CD14-positive monocyte (primary cell): ENCODE measurements around the gene QSOX1. TPM values are rescaled to one million over a fixed set of nuclear protein-coding genes. Genes with fewer than 3 reads are reported as not detected.

ENCODE experiments used
- DNase-seq, 3 donors: peaks; one replicate each; pipeline ENCODE4 v3.0.0-alpha.2; 2011 to 2022
- H2AFZ ChIP-seq: 2 replicates; pipeline ENCODE4 v1.6.0; 2012; ENCODE audit warnings: mild to moderate bottlenecking, low read depth, low read length, inconsistent platforms; ENCODE audit not compliant: insufficient read depth, poor library complexity, severe bottlenecking
- H3K27ac ChIP-seq, 2 donors: 1 replicate in 1 of 2; 2 replicates in 1 of 2; pipeline ENCODE4 v1.5.1; 2012 to 2013; ENCODE audit warnings: low read length in 2 of 2, control low read depth in 1 of 2, inconsistent platforms in 1 of 2, low read depth in 1 of 2, mild to moderate bottlenecking in 1 of 2
- H3K27me3 ChIP-seq, 2 donors: one replicate each; pipeline versions ENCODE4 v1.6.0 to v1.6.1; 2011 to 2013; ENCODE audit warnings: low read length in 2 of 2; ENCODE audit not compliant: control insufficient read depth in 2 of 2, insufficient read depth in 2 of 2
- H3K36me3 ChIP-seq, 2 donors: replicated peaks in 1 of 2; 1 replicate in 1 of 2; 2 replicates in 1 of 2; pipeline versions ENCODE4 v1.5.1 to v1.6.1; 2012 to 2013; ENCODE audit warnings: low read length in 2 of 2, control low read depth in 1 of 2, inconsistent platforms in 1 of 2, mild to moderate bottlenecking in 1 of 2; ENCODE audit not compliant: insufficient read depth in 2 of 2, control insufficient read depth in 1 of 2
- H3K4me1 ChIP-seq, 2 donors: 1 replicate in 1 of 2; 2 replicates in 1 of 2; pipeline versions ENCODE4 v1.5.1 to v1.6.1; 2012 to 2013; ENCODE audit warnings: low read length in 2 of 2, control low read depth in 1 of 2, inconsistent platforms in 1 of 2, mild to moderate bottlenecking in 1 of 2, moderate library complexity in 1 of 2; ENCODE audit not compliant: insufficient read depth in 2 of 2, control insufficient read depth in 1 of 2
- H3K4me2 ChIP-seq: replicated peaks from 2 replicates; pipeline ENCODE3; 2012; ENCODE audit warnings: low read length, moderate library complexity, mild to moderate bottlenecking; ENCODE audit not compliant: poor library complexity, severe bottlenecking; ENCODE audit errors: extremely low read depth
- H3K4me3 ChIP-seq, 3 experiments: fragments of 200-600 bp in 1 of 3; sonication (generic) in 1 of 3; replicated peaks in 1 of 3; 1 replicate in 2 of 3; 2 replicates in 1 of 3; pipeline ENCODE4 v1.5.1; 2011 to 2013; ENCODE audit warnings: low read length in 3 of 3, mild to moderate bottlenecking in 3 of 3, control low read depth in 2 of 3, low read depth in 2 of 3, inconsistent platforms in 1 of 3, moderate library complexity in 1 of 3
- H3K79me2 ChIP-seq: 2 replicates; pipeline ENCODE4 v1.6.0; 2012; ENCODE audit warnings: mild to moderate bottlenecking, control low read depth, inconsistent platforms, low read length, moderate library complexity; ENCODE audit not compliant: insufficient read depth
- H3K9ac ChIP-seq: 2 replicates; pipeline ENCODE4 v1.6.0; 2017; ENCODE audit warnings: low read length, mild to moderate bottlenecking; ENCODE audit not compliant: insufficient read depth, poor library complexity, severe bottlenecking
- H3K9me3 ChIP-seq, 2 donors: replicated peaks in 1 of 2; 1 replicate in 1 of 2; 2 replicates in 1 of 2; pipeline versions ENCODE4 v1.5.1 to v1.6.1; 2012 to 2013; ENCODE audit warnings: low read length in 2 of 2, control low read depth in 1 of 2; ENCODE audit not compliant: control insufficient read depth in 1 of 2, insufficient read depth in 1 of 2
- H4K20me1 ChIP-seq: 2 replicates; pipeline ENCODE4 v1.6.0; 2012; ENCODE audit warnings: mild to moderate bottlenecking, low read length, control low read depth, moderate library complexity; ENCODE audit not compliant: insufficient read depth
- H3K27ac Mint-ChIP-seq, 7 donors: one replicate each; pipeline ENCODE4 v1.8.0; 2020; ENCODE audit warnings: mild to moderate bottlenecking in 7 of 7, mixed read lengths in 7 of 7, moderate library complexity in 6 of 7, inconsistent platforms in 2 of 7
- H3K27me3 Mint-ChIP-seq, 3 donors: one replicate each; pipeline ENCODE4 v1.8.0; 2021 to 2022; ENCODE audit warnings: low read depth in 3 of 3, mild to moderate bottlenecking in 3 of 3, mixed read lengths in 3 of 3, moderate library complexity in 3 of 3, inconsistent platforms in 1 of 3
- H3K36me3 Mint-ChIP-seq, 2 donors: one replicate each; pipeline ENCODE4 v1.8.0; 2020; ENCODE audit warnings: mixed read lengths in 2 of 2, inconsistent platforms in 1 of 2, mild to moderate bottlenecking in 1 of 2
- H3K4me1 Mint-ChIP-seq: one replicate; pipeline ENCODE4 v1.8.0; 2020; ENCODE audit warnings: mild to moderate bottlenecking, mixed read lengths
- H3K4me3 Mint-ChIP-seq, 2 donors: one replicate each; pipeline ENCODE4 v1.8.0; 2020; ENCODE audit warnings: mild to moderate bottlenecking in 2 of 2, mixed read lengths in 2 of 2, moderate library complexity in 1 of 2
- H3K9me3 Mint-ChIP-seq, 7 donors: one replicate each; pipeline ENCODE4 v1.8.0; 2020 to 2022; ENCODE audit warnings: mixed read lengths in 7 of 7, mild to moderate bottlenecking in 6 of 7, moderate library complexity in 6 of 7, inconsistent platforms in 2 of 7
- CTCF ChIP-seq: fragments of 200-600 bp; IDR thresholded peaks from one replicate; pipeline ENCODE4 v1.8.0; 2022; ENCODE audit warnings: antibody characterized with exemption, mild to moderate bottlenecking
- WGBS: methylation state at CpG from one replicate; pipeline ENCODE4 v1.1.5; 2013; ENCODE audit warnings: missing lambda C conversion rate; ENCODE audit not compliant: insufficient coverage; 5-methylcytosine and 5-hydroxymethylcytosine counted together
- intact Hi-C, 2 donors: fragments of 100-400 bp; cut with micrococcal nuclease; formaldehyde crosslinking; loops; one replicate each; pipeline versions ENCODE4 v1.15.0 to v1.15.1; 2023
- polyA plus RNA-seq, 3 donors: library from polyadenylated mRNA; depleted of rRNA in 1 of 3; unstranded in 2 of 3; stranded (reverse) in 1 of 3; fragments of 300-500 nt in 2 of 3; fragments of >200 nt in 1 of 3; fragmentation: Illumina TruSeq in 2 of 3; gene quantifications; 1 replicate in 2 of 3; 2 replicates in 1 of 3; pipeline ENCODE4 v1.2.3, GENCODE V29; 2012 to 2021

The QSOX1 gene
- polyA plus RNA-seq, 3 donors, result 34.5 to 86.5 (median 35.8) TPM

GRCh38 chr1:180135535-180135934 is 19.1 kb upstream of the QSOX1 start:
- H3K4me3 ChIP-seq, result no peak overlapping the region
- Mint-ChIP-seq H3K27me3 (no peaks in the 10 kb centered on the region), H3K4me3 (no peak overlapping the region), H3K27ac (no peak overlapping the region), H3K36me3 (peaks cover 0 to 7% of the 10 kb centered on the region in 2 donors), H3K4me1 (peaks cover 34% of the 10 kb centered on the region), H3K9me3 (peaks cover 0 to 2% (median 0%) of the 10 kb centered on the region in 7 donors)
- H4K20me1 ChIP-seq, result no peaks in the 10 kb centered on the region
- no peak overlapping the region for H3K27ac ChIP-seq
- no peak overlapping the region for H2AFZ ChIP-seq
- TF ChIP-seq CTCF, result no peak
- H3K9me3 ChIP-seq, result no peaks in the 10 kb centered on the region
- H3K9ac ChIP-seq, result no peak overlapping the region
- peaks cover 27 to 31% of the 10 kb centered on the region in 2 donors for H3K4me1 ChIP-seq
- no peak for DNase-seq
- WGBS, result no CpG with 5 or more reads among the region's 1 CpG
- no peaks in the 10 kb centered on the region for H3K27me3 ChIP-seq
- no peaks in the 10 kb centered on the region for H3K36me3 ChIP-seq
- no peak overlapping the region for H3K4me2 ChIP-seq
- no peaks in the 10 kb centered on the region for H3K79me2 ChIP-seq
- intact Hi-C loops, result no loop called here

GRCh38 chr1:180136331-180136967 is 18.2 kb upstream of the QSOX1 start:
- no peaks in the 10 kb centered on the region for H3K27me3 Mint-ChIP-seq
- H3K9me3 Mint-ChIP-seq, result peaks cover 0 to 2% (median 0%) of the 10 kb centered on the region in 7 donors
- Histone ChIP-seq H3K79me2 (no peaks in the 10 kb centered on the region), H3K4me2 (no peak overlapping the region), H3K9me3 (no peaks in the 10 kb centered on the region), H4K20me1 (no peaks in the 10 kb centered on the region), H3K27ac (no peak overlapping the region), H3K9ac (no peak overlapping the region), H3K27me3 (no peaks in the 10 kb centered on the region), H3K4me1 (peaks cover 19 to 22% of the 10 kb centered on the region in 2 donors), H2AFZ (no peak overlapping the region), H3K36me3 (no peaks in the 10 kb centered on the region), H3K4me3 (no peak overlapping the region)
- peak overlapping the region in 1 of 7 donors; percentile 46 for H3K27ac Mint-ChIP-seq
- no peak for DNase-seq
- no peak for TF ChIP-seq CTCF
- WGBS, result 91% methylated on average over 2 of the region's 4 CpGs
- no peak overlapping the region for H3K4me3 Mint-ChIP-seq
- H3K4me1 Mint-ChIP-seq, result peaks cover 26% of the 10 kb centered on the region
- intact Hi-C loops, result no loop called here
- H3K36me3 Mint-ChIP-seq, result peaks cover 0 to 7% of the 10 kb centered on the region in 2 donors
